HL-60/S4 treated with phorbol 12-myristate 13-acetate at 8.2 ng/mL for 4 days and 3 days (cell line): Measurements from ENCODE around the gene DUOX2.
"Not testable (repeated sequence)": the region's sequence is repeated elsewhere in the genome, so short reads cannot be mapped to it uniquely, and the experiment has no call there.

Experiments
- in situ Hi-C: fragments of 300-500 bp; cut with MboI; formaldehyde crosslinking; loops from 2 replicates; pipeline ENCODE4 v1.15.0; 2022; ENCODE audit warnings: low sequenced_read_pairs

Gene DUOX2

GRCh38 chr15:45120081-45120972 is 6.4 kb upstream of the DUOX2 start:
- in situ Hi-C loops, result no loop called here

GRCh38 chr15:45118996-45119395 is 5.0 kb upstream of the DUOX2 start:
- in situ Hi-C loops, result no loop called here

GRCh38 chr15:45118131-45118588 is 4.2 kb upstream of the DUOX2 start:
- in situ Hi-C loops, result no loop called here

- in situ Hi-C loops, result no loop called here
These were observed 3.5 kb upstream of the DUOX2 start for GRCh38 chr15:45117308-45118130.

GRCh38 chr15:45116482-45117307 is 2.7 kb upstream of the DUOX2 start:
- in situ Hi-C loops, result no loop called here

GRCh38 chr15:45116006-45116481 is 2.1 kb upstream of the DUOX2 start:
- in situ Hi-C loops, result no loop called here

- in situ Hi-C loops, result no loop called here
These were observed 1.4 kb upstream of the DUOX2 start for GRCh38 chr15:45115312-45115820.

GRCh38 chr15:45114751-45115085 is 746 bp upstream of the DUOX2 start:
- in situ Hi-C loops, result no loop called here

- in situ Hi-C loops, result no loop called here
These were observed 487 bp downstream of the DUOX2 start for GRCh38 chr15:45113380-45113990.

GRCh38 chr15:45112591-45113379 is 1.2 kb downstream of the DUOX2 start:
- in situ Hi-C loops, result no loop called here

GRCh38 chr15:45112143-45112590 is 1.8 kb downstream of the DUOX2 start:
- in situ Hi-C loops, result no loop called here

- in situ Hi-C loops, result no loop called here
These were observed 2.4 kb downstream of the DUOX2 start for GRCh38 chr15:45111390-45112142.

GRCh38 chr15:45110256-45110820 is 3.6 kb downstream of the DUOX2 start:
- in situ Hi-C loops, result no loop called here

GRCh38 chr15:45107941-45108630 is 5.9 kb downstream of the DUOX2 start:
- in situ Hi-C loops, result no loop called here

- in situ Hi-C loops, result no loop called here
These were observed 7.8 kb downstream of the DUOX2 start for GRCh38 chr15:45106002-45106790.

GRCh38 chr15:45105586-45105985 is 8.4 kb downstream of the DUOX2 start:
- in situ Hi-C loops, result no loop called here

GRCh38 chr15:45104170-45104569 is 9.8 kb downstream of the DUOX2 start:
- in situ Hi-C loops, result not testable (repeated sequence)
